ENCODE measurements around the gene SPAG16.

GRCh38 chr2:214180071-214180470 lies 895.8 kb downstream of the SPAG16 start:
- no peak for TF ChIP-seq CTCF (IDR thresholded peaks at IDR 0.05; ENCODE audit: insufficient read depth, low read length)
- no peak for TF ChIP-seq POLR2AphosphoS5 (IDR thresholded peaks at IDR 0.05; ENCODE audit: low read depth)
- TF ChIP-seq REST (IDR thresholded peaks at IDR 0.05; ENCODE audit: insufficient replicate concordance, low read depth) = no peak
- no peak for TF ChIP-seq SPI1 (IDR thresholded peaks at IDR 0.05; ENCODE audit: borderline replicate concordance, low read depth)

Measured in HL-60 (cell line).